Lower leg skin (tissue), 3 donors: ENCODE measurements around the gene AKT3.

Experiments
- POLR2A ChIP-seq, 2 donors: fragments of 450-650 bp; IDR thresholded peaks; one replicate each; pipeline ENCODE4 v1.6.1; 2016 to 2017; ENCODE audit warnings: antibody characterized with exemption in 2 of 2, mild to moderate bottlenecking in 1 of 2, moderate library complexity in 1 of 2
- TF ChIP-seq, protein P1 (sequence below), 3 donors: fragments of 450-650 bp; IDR thresholded peaks; one replicate each; pipeline ENCODE4 v1.5.1; 2016; ENCODE audit warnings: antibody characterized with exemption in 3 of 3, mild to moderate bottlenecking in 3 of 3, moderate library complexity in 2 of 3

DNA sequence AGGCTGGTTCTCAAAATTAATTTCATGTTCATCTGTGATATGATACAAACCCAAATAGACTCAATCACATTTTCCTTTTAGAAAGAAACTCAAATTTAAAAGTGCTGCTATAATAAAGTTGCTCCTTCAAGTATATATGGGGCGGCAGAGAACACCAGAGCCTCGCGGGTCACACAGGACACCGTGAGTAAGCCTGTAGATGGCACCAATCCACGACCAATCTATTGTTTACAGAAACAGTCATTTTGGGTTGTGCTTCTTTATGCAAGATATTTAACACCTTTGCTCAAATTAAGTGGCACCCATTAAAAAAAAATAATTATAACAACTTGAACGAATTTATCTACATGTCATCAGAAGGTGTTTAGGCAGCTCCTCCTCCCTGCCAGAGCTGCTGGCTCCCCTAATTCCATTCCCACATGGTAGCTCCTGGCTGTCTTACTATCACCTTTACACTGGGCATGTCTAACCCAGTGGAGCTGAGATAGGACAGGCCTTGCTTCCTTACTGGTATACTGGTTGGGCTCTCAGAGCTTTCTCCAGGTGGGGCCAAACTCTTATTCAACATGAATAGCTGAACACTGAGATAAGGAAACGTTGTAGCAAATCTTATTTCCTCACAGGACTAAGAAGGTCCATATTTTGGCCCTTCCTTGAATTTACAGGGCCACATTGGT lies 307.2 kb downstream of the AKT3 start:
- TF ChIP-seq POLR2A (IDR thresholded peaks at IDR 0.05), result no peak
- TF ChIP-seq, protein P1, sequence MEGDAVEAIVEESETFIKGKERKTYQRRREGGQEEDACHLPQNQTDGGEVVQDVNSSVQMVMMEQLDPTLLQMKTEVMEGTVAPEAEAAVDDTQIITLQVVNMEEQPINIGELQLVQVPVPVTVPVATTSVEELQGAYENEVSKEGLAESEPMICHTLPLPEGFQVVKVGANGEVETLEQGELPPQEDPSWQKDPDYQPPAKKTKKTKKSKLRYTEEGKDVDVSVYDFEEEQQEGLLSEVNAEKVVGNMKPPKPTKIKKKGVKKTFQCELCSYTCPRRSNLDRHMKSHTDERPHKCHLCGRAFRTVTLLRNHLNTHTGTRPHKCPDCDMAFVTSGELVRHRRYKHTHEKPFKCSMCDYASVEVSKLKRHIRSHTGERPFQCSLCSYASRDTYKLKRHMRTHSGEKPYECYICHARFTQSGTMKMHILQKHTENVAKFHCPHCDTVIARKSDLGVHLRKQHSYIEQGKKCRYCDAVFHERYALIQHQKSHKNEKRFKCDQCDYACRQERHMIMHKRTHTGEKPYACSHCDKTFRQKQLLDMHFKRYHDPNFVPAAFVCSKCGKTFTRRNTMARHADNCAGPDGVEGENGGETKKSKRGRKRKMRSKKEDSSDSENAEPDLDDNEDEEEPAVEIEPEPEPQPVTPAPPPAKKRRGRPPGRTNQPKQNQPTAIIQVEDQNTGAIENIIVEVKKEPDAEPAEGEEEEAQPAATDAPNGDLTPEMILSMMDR (IDR thresholded peaks at IDR 0.05), result no peak
